Measurements from ENCODE around the gene CPA5.
A peak's percentile ranks its signal among the peaks of the same experiment; 100 is the strongest.

CPA5 gene

DNA sequence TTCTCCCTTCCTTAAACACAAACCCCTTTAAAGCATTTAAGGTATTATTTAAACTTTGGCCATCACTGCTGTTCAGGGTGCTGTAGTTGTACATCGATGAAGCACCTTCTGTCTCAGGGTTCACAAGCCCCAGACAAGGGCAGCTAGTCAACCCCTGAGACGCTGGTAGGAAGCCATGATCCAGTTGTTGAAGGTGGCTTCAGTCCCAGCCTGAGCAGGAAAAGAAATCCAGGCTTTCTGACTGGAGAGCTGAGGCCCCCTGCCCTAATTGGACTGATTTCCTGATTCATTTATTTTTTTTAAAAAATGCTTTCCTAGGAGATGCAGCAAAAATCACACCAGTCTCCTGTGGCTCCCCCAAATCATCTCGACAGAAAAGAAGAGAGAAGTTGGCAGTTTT, 51.5 kb downstream of the CPA5 start:
- DNase-seq (ENCODE audit: low read depth in 2 of 2) = no peak

DNA sequence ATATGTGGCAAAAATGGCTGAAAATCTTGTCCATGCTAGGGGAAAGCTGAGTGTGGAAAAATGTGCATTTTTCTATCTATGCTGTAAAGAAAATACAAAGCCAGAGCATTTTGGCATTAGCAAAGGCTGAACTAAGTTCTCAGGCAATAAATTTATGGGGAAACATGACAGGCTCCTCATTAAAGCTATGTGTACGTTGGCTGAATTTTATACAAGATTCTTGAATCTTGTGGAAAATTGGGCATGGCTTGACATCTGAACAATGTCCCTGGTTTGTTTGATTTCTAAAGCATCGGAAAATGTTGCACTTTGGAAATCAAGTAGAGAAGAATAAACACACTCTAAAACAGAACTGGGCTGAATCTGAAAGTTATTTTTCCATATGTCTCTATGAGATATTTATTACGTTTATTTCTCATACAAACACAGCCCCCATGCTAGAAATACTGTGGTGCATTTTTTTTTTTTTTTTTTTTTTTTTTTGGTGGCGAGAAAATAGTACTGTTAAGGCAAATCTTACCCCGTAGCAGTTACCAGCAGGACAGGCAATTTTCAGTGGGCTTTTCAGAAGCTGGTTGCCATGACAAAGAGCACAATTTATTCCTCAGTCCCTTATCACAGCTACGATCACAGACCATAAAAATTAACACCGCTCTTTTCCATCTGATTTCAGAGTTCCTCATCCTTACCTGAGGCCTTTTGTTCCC, 52.6 kb downstream of the CPA5 start:
- peak; percentile 48 to 49 for DNase-seq (ENCODE audit: low read depth in 2 of 2)

DNA sequence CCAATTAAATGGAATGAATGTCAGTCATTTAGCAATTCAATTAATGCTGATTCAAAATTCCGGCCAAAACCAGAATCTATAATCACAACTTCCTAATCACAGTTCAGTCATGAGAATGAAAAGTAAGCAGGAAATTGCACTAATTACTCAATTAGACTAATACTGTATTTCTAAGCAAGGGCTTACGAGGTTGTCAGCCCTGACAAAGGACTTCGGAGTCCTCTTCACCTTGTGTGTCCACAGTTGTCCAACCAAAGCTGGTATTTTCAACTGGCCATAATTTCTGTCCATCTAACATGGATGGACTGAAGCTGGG, 53.1 kb downstream of the CPA5 start:
- no peak for DNase-seq (ENCODE audit: low read depth in 2 of 2)

DNA sequence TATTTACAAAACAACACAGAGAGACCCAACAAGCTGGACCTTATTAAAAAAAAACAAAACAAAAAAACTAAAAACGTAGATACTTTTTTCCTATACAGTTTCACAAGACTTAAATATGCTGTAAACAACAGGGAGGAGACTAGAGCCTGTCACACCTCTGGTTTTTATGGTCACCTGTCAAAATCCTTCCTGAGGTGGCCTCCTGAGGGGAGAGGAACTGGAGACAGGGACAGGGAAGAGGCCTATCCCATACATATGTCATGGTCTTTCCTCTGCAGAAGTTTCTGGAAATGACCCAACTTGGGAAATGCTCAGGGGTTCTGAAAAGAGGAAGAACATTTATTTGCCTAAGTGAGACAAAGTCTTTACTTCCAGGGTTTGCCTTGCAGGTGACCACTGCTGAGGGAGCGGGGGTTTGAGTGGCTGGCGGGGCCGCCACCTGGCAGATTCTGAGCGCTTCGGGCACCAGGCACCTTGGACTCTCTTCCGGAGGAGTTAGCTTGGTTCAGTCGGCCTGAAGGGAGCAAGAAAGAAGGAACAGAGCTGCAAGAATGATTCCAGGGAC, 54.0 kb downstream of the CPA5 start:
- DNase-seq (ENCODE audit: low read depth in 2 of 2) = no peak

DNA sequence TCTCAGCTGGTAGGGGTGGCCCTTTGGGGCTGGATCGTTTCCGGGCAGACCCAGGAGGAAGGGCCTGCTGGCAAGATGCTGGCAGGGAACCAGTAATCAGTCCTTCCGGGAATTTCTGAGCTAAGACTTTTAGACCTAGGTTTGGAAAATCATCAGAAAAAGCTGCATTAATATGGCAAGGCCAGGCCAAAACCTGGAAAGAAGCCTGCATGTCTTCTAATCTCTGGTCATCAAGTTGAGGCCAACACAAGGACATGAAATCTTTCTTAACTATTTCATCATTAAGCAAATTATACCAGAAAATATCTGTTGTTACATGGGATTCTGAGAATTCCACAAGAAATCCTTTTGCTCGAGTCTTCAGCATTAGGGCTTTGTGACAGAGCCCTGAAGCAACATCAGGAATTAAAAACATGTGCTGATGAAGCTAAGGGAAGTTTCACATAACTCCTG, 55.5 kb downstream of the CPA5 start:
- DNase-seq (ENCODE audit: low read depth in 2 of 2) = peak; percentile 91 to 94

DNA sequence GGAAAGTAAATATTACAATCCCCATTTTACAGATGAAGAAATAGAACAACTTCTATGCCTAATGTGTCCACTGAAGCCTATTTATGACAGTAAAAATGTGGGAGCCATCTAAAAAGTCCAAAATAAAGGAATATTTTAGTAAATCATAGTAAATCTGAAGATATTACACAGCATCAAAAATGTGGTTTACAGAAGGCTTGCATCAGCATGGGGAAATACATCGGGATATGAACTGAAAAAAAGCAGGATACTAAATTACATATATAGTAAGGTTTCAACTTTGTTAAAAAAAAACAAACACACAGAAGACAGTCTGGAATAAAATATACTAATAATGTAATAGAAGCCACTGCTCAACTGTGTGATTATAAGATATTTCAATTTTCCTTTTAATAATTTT, 56.5 kb downstream of the CPA5 start:
- DNase-seq (ENCODE audit: low read depth in 2 of 2) = no peak

DNA sequence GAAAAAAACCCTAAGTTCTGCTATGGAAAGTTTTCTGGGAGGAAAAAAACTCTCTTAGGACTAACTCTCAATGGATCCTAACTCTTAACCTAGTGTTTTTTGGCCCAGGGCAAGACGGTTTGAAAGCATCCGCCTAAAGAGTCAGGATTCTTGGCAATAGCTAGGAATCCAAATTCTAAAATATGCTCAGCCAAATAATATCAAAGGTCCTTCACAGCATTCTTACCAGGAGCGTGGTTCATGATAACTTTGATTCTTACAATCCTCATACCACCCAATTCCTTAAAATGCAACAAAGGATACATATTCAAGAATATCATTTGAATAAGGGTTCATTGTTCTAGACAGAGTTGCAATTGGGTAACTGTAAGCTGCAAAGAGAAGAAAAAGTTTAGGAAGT, 57.0 kb downstream of the CPA5 start:
- no peak for DNase-seq (ENCODE audit: low read depth in 2 of 2)

DNA sequence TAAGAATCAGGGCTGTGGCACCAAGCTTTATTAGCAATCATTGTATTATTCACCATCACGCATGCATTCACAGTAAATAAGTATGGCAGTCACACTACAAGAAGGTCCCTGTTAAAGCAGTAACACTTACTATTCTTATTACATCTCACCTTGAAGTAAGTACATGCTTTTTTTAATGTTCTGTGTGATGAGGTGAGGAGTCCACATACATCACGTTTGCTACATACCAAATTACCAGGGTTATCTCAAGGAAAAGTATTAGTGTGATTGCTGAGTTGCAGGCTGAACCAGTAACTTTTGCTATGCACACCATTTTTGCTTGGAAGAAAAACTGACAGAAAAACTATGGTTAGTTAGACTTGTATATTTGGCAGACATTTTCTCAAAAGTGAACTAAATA, 60.4 kb downstream of the CPA5 start:
- DNase-seq (ENCODE audit: low read depth in 2 of 2) = no peak

DNA sequence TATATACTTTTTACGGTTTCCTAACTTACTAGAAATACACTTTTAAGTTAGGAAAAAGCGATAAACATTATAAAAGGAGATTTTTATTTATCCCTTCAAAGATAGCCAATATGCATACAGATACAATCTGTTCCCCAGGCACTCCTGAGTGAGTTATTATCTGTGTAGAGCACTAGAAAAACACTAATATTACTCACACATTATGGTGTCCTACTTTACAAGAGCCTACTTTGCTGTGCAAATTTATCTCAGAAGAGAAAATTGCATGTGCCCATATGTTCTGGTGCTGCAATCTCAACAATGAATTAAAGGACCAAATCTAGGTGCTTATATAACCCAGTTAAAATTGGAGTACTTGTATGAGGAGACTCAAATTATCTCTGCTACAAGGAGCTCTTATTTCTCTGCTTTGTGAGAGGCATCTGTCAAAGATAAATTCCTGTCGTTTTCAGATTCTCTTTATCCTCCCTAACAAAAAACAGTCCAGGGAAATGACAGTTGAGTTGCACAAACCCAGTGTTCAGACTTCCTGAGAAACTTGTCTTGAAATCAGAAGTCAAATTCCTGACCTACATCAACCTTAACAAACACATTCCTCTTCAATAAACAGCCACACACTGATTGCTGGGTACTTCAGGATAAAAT, 64.6 kb downstream of the CPA5 start:
- no peak for DNase-seq (ENCODE audit: low read depth in 2 of 2)

DNA sequence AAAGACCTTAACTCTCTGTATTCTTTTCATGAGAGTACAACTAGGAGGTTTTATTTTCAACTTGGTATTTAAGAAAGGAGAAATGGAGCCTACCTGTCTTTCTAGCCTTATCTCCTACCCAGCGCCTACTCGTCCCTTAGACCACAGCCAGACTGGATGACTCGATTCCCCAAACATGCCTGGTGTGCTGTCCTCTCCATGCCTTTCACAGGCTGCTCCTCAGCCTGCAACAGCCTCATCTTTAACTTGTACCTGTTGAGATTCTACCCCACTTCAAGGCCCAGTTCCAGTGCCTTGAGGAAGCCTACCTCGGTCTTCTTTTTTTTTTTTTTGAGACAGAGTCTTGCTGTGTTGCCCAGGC, 65.1 kb downstream of the CPA5 start:
- DNase-seq (ENCODE audit: low read depth in 2 of 2) = no peak

DNA sequence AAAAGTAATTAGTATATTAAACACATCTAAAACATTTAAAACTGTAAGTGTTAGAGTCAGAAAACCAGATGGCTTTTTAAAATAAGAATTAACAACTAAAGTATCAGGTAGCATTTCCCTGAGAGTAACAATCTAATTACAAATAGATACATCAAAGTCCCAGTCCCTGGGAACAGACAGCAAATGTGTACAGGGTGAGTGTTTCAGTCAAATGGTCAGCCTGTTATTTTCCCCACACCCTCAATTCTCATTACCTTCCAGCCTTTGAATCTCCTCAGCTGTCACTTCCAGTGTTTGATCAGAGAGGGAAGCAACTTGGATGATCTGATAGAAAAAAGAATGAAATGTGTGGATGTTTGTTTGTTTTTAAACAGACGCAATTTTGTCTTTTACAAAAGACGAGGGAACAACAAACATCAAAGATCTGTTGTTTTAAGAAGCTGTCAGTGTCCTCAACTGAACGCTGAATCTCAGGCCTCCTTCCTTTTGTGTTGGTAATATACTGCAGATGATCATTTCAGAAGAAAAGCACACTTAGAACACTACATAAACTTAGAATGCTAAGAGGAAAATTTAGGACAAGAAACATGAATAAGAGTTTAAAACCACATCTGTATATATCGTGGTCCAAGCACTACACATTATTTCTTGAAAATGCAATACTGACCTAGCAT, 66.4 kb downstream of the CPA5 start:
- DNase-seq (ENCODE audit: low read depth in 2 of 2) = no peak

DNA sequence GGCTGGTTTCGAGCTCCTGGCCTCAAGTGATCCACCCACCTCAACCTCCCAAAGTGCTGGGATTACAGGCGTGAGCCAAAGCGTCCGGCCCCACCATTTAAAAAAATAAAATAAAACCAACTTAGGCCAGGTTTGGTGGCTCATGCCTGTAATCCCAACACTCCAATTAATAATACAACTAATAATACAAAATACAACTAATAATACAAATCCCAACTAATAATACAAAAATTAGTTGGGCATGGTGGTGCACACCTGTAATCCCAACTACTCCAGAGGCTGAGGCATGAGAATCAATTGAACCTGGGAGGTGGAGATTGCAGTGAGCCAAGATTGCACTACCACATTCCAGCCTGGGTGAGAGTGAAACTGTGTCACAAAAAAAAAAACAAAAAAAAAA, 68.6 kb downstream of the CPA5 start:
- no peak for DNase-seq (ENCODE audit: low read depth in 2 of 2)

DNA sequence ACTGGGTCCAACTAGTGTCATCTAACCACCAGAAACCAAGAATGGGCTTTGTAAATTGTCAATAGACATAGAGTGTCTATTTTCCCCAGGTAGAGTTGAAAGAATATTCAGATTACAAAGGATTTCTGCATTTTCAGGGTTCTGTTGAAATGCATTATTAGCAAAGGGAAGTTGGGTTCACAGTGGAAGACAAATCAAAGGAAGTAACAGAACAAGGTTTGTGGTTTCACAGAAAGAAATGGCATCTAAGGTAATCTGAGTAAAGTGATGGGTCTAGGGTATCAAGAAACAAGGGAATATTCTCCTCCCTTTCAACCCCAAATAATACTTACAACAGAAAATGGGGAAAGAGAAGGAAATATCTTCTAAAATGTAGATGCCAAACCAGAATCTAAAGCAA, 70.4 kb downstream of the CPA5 start:
- DNase-seq (ENCODE audit: low read depth in 2 of 2) = no peak

DNA sequence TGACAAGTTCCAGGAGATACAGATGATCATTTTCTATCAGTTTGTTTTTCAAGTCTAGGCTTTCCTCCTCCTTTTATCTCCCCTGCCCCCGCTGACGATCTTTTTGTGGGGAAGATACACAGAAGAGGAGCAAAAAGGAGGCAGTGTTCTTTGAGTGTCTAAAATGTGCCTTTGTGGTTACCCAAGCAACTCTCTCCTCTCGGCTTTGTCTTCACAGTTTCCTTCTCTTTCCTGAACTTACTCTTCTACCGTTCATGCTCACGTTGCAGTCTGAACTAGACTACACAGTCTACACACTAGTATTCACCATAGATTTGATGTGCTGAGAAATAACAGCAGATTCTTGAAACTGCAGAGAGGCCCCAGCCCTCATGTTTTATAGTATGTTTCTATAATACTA, 72.6 kb downstream of the CPA5 start:
- no peak for DNase-seq (ENCODE audit: low read depth in 2 of 2)

DNA sequence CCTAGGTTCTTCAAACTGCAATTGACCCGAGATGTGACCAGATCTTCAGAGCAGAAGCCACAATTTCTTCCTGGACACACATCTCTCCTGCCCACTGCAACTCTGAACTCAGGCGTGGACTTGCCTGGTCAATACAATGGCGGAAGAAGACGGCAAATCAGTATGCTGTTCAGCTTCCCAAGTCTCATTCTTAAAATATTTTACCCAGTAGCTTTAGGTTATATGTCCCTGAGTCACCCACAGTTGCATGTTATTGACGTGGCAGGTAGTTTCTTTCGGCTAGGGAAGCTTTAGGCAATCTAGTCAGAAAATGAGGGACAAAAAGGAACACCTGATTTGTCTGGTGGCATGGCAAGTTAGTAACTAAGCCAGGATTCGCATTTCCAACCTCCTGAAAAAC, 73.7 kb downstream of the CPA5 start:
- DNase-seq (ENCODE audit: low read depth in 2 of 2) = no peak
